ENCODE data around the gene LURAP1L.

- TF ChIP-seq CTCF (IDR thresholded peaks at IDR 0.05) (no peak), POLR2A (IDR thresholded peaks at IDR 0.05) (no peak)
These were observed 20.9 kb upstream of the LURAP1L start for GRCh38 chr9:12753931-12754330.

All from heart left ventricle (tissue), 13 donors.